ENCODE measurements around the gene U2AF2. TPM values are rescaled to one million over a fixed set of nuclear protein-coding genes. Genes with fewer than 3 reads are reported as not detected.

U2AF2 gene
- polyA plus RNA-seq, 1 experiment = 90.7 TPM

GRCh38 chr19:55636723-55637122, 18.1 kb upstream of the U2AF2 start:
- Histone ChIP-seq H3K9me3 (ENCODE audit: control insufficient read depth, insufficient read depth, low read length) (no peaks in the 10 kb centered on the region; the same call in 1 of the 2 replicates), H3K27me3 (ENCODE audit: control insufficient read depth, insufficient read depth, low read length) (no peaks in the 10 kb centered on the region), H3K4me3 (ENCODE audit: low read depth, low read length) (peak overlapping the region; percentile 4; the same call in 1 of the 2 replicates), H3K27ac (ENCODE audit: low read depth, low read length) (no peak overlapping the region)
- POLR2A ChIA-PET = interaction anchor here (0.6 to 1.5 kb wide), 3 partner anchors 11 to 18 kb away, joined by 3 to 4 read pairs (median 3); partner anchors contain the start of gene CCDC106
- CTCF ChIA-PET = interaction anchor here (0.7 to 2.6 kb wide), 5 partner anchors 16 to 169 kb away, joined by 3 to 9 read pairs (median 4); no protein-coding TSS in a partner anchor
- no peak for TF ChIP-seq CTCF (IDR thresholded peaks at IDR 0.05; ENCODE audit: low read depth, low read length)
- no peak for DNase-seq (ENCODE audit: low read depth, low spot score)

GRCh38 chr19:55637534-55637933, 17.3 kb upstream of the U2AF2 start:
- Histone ChIP-seq H3K27me3 (ENCODE audit: control insufficient read depth, insufficient read depth, low read length) (no peaks in the 10 kb centered on the region), H3K9me3 (ENCODE audit: control insufficient read depth, insufficient read depth, low read length) (no peaks in the 10 kb centered on the region; the same call in 1 of the 2 replicates), H3K4me3 (ENCODE audit: low read depth, low read length) (no peak overlapping the region), H3K27ac (ENCODE audit: low read depth, low read length) (peak overlapping the region; percentile 31)
- ChIA-PET POLR2A (interaction anchor here (0.6 kb wide), 1 partner anchor 13 kb away, joined by 3 read pairs; the partner anchor contains the start of gene ZNF784), CTCF (interaction anchor here (0.7 to 2.6 kb wide), 4 partner anchors 16 to 170 kb away, joined by 4 to 10 read pairs (median 8); no protein-coding TSS in a partner anchor)
- TF ChIP-seq CTCF (IDR thresholded peaks at IDR 0.05; ENCODE audit: low read depth, low read length) = no peak
- DNase-seq (ENCODE audit: low read depth, low spot score) = no peak

- Histone ChIP-seq H3K9me3 (ENCODE audit: control insufficient read depth, insufficient read depth, low read length) (no peaks in the 10 kb centered on the region; the same call in 1 of the 2 replicates), H3K27me3 (ENCODE audit: control insufficient read depth, insufficient read depth, low read length) (no peaks in the 10 kb centered on the region), H3K4me3 (ENCODE audit: low read depth, low read length) (no peak overlapping the region), H3K27ac (ENCODE audit: low read depth, low read length) (no peak overlapping the region)
- no peak for DNase-seq (ENCODE audit: low read depth, low spot score)
- ChIA-PET POLR2A (no interaction called here), CTCF (interaction anchor here (0.5 to 2.3 kb wide), 6 partner anchors 8 to 134 kb away, joined by 3 to 10 read pairs (median 6); partner anchors contain the start of gene CCDC106)
- peak; percentile 48 for TF ChIP-seq CTCF (IDR thresholded peaks at IDR 0.05; ENCODE audit: low read depth, low read length)
These were observed 15.9 kb upstream of the U2AF2 start for GRCh38 chr19:55638864-55639359.

GRCh38 chr19:55640043-55640576, 14.7 kb upstream of the U2AF2 start:
- POLR2A ChIA-PET = interaction anchor here (1.0 to 1.4 kb wide), 2 partner anchors 16 to 41 kb away, joined by 3 to 4 read pairs; partner anchors contain the start of genes FIZ1 and ZNF784
- DNase-seq (ENCODE audit: low read depth, low spot score) = no peak

More at GRCh38 chr19:55640043-55640576, 14.7 kb upstream of the U2AF2 start:
- no peaks in the 10 kb centered on the region; the same call in 1 of the 2 replicates for H3K9me3 ChIP-seq (ENCODE audit: control insufficient read depth, insufficient read depth, low read length)
- TF ChIP-seq CTCF (IDR thresholded peaks at IDR 0.05; ENCODE audit: low read depth, low read length) = peak; percentile 41
- CTCF ChIA-PET = interaction anchor here (1.3 kb wide), 1 partner anchor 9 kb away, joined by 3 read pairs; no protein-coding TSS in a partner anchor
- peak overlapping the region; percentile 85 for H3K27ac ChIP-seq (ENCODE audit: low read depth, low read length)
- peak overlapping the region; percentile 84 for H3K4me3 ChIP-seq (ENCODE audit: low read depth, low read length)
- H3K27me3 ChIP-seq (ENCODE audit: control insufficient read depth, insufficient read depth, low read length) = no peaks in the 10 kb centered on the region
